Fibroblast of the aortic adventitia (primary cell): ENCODE measurements around the gene SPOCK3. TPM values are rescaled to one million over a fixed set of nuclear protein-coding genes. Genes with fewer than 3 reads are reported as not detected.

Experiments
- DNase-seq: peaks from one replicate; pipeline ENCODE4 v3.0.0-alpha.2; 2010; ENCODE audit warnings: low read depth
- H3K4me3 ChIP-seq: 2 replicates; pipeline ENCODE4 v1.5.1; 2011; ENCODE audit warnings: low read depth, mild to moderate bottlenecking, control low read depth, low read length, moderate library complexity
- CTCF ChIP-seq: IDR thresholded peaks from 2 replicates; pipeline ENCODE4 v1.5.1; 2011; ENCODE audit warnings: mild to moderate bottlenecking, low read length, control low read depth, inconsistent platforms; ENCODE audit not compliant: insufficient read depth
- total RNA-seq: library from RNA; depleted of rRNA; stranded (reverse); fragments of >200 nt; gene quantifications from 2 replicates; pipeline ENCODE4 v1.2.3, GENCODE V29; 2012; ENCODE audit warnings: low replicate concordance

Gene SPOCK3
- total RNA-seq, 1 donor = 7.2 TPM

GRCh38 chr4:166737430-166737829 lies 496.9 kb downstream of the SPOCK3 start:
- no peak overlapping the region for H3K4me3 ChIP-seq
- no peak for DNase-seq
- TF ChIP-seq CTCF = no peak

DNA sequence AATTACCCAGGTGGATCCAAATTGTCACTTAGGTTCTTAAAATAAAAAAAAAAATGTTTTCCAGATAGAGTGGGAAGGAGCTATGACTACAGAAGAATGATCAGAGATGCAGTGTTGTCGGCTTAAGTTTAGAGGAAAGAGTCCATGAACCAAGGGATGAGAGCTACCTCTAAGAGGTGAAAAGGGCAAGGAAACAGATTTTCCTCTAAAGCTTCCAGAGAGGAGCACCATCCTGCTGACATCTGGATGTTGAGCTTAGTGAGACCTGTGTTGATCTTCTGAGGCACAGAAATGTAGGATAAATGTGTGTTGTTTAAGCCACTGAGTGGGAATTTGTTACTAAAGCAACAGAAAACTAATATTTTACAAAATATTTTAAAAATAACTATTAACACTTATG lies 498.7 kb downstream of the SPOCK3 start:
- no peak overlapping the region for H3K4me3 ChIP-seq
- DNase-seq = no peak
- TF ChIP-seq CTCF = no peak

DNA sequence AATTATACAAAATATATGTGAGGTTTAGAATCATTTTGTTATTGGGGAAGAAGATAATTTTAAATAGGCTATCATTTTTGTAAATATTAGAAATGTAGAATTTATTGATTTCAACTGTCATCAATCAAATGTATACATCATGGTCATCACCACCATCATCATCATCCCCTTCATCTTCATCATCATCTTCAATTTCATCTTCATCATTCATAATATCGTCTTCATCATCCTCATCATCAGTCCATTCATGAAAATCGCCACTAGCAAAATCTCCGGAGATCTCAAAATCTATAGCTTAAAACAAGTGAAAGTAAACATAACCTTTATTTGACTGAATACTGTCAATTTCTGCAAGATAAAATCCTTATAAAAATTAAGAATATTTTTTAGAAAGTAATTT lies 499.5 kb downstream of the SPOCK3 start:
- H3K4me3 ChIP-seq = no peak overlapping the region
- DNase-seq = no peak
- TF ChIP-seq CTCF = no peak

DNA sequence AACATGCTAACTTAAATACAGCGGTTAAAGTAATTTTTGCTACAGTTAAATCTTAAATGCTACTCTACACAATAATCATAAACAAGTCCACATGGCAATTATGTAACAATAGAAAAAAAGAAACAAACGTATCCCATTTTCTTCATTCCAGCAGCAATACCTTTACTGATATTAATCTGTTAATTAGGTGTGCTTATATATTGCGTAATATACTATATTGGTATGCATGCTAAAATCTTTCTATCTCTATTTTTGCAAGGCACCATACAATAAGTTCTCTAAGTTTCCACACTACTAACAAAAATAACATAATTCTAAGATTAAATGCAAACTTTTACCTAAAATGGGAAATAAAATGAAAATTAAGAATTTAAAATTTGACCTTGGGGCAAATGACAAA lies 500.6 kb downstream of the SPOCK3 start:
- DNase-seq = no peak
- H3K4me3 ChIP-seq = no peak overlapping the region
- TF ChIP-seq CTCF = no peak

GRCh38 chr4:166726832-166727231 lies 507.5 kb downstream of the SPOCK3 start:
- DNase-seq = no peak
- TF ChIP-seq CTCF = no peak
- H3K4me3 ChIP-seq = no peak overlapping the region

GRCh38 chr4:166724369-166724768 lies 509.9 kb downstream of the SPOCK3 start:
- DNase-seq = no peak

More at GRCh38 chr4:166724369-166724768, 509.9 kb downstream of the SPOCK3 start:
- no peak overlapping the region for H3K4me3 ChIP-seq
- no peak for TF ChIP-seq CTCF
